Transverse colon (tissue), 4 donors: ENCODE results near the gene DNASE1L2. TPM values are rescaled to one million over a fixed set of nuclear protein-coding genes. Genes with fewer than 3 reads are reported as not detected.

Experiments
- DNase-seq: peaks from one replicate; pipeline ENCODE4 v3.0.0-alpha.2; 2019
- H3K27ac ChIP-seq, 4 donors: fragments of 200-600 bp; sonication (generic); 2 replicates each; pipeline ENCODE4 v1.5.1; 2016 to 2018; ENCODE audit warnings: inconsistent platforms in 4 of 4
- H3K27me3 ChIP-seq: fragments of 200-600 bp; sonication (generic); 2 replicates; pipeline ENCODE4 v1.5.1; 2017; ENCODE audit warnings: inconsistent platforms
- H3K36me3 ChIP-seq, 4 donors: fragments of 200-600 bp; sonication (generic); 2 replicates each; pipeline ENCODE4 v1.5.1; 2017 to 2019; ENCODE audit warnings: inconsistent platforms in 4 of 4
- H3K4me1 ChIP-seq, 4 donors: fragments of 200-600 bp; sonication (generic); 2 replicates each; pipeline ENCODE4 v1.5.1; 2017 to 2020; ENCODE audit warnings: inconsistent platforms in 4 of 4
- H3K4me3 ChIP-seq, 4 donors: fragments of 200-600 bp; sonication (generic); 1 replicate in 1 of 4; 2 replicates in 3 of 4; pipeline versions ENCODE4 v1.5.1 to v1.6.1; 2017 to 2019; ENCODE audit warnings: inconsistent platforms in 4 of 4
- H3K9me3 ChIP-seq, 2 donors: fragments of 200-600 bp; sonication (generic); 2 replicates each; pipeline ENCODE4 v1.5.1; 2017 to 2019; ENCODE audit warnings: inconsistent platforms in 2 of 2
- CTCF ChIP-seq, 5 experiments: fragments of 200-600 bp in 3 of 5; fragments of 450-650 bp in 2 of 5; sonication (generic) in 3 of 5; IDR thresholded peaks; 1 replicate in 2 of 5; 2 replicates in 3 of 5; pipeline ENCODE4 v1.5.1; 2016 to 2017; ENCODE audit warnings: antibody characterized with exemption in 5 of 5, inconsistent platforms in 3 of 5, mild to moderate bottlenecking in 2 of 5, moderate library complexity in 1 of 5
- EP300 ChIP-seq: sonication (generic); formaldehyde crosslinking; IDR thresholded peaks from one replicate; pipeline ENCODE4 v1.6.1; 2017; ENCODE audit warnings: antibody characterized with exemption, low read depth
- POLR2A ChIP-seq: fragments of 450-650 bp; IDR thresholded peaks from one replicate; pipeline ENCODE4 v1.6.1; 2016; ENCODE audit warnings: antibody characterized with exemption, mild to moderate bottlenecking, moderate library complexity
- POLR2AphosphoS5 ChIP-seq, 3 donors: sonication (generic); formaldehyde crosslinking; IDR thresholded peaks; one replicate each; pipeline ENCODE4 v1.6.1; 2016; ENCODE audit warnings: antibody characterized with exemption in 3 of 3
- WGBS, 2 donors: methylation state at CpG; one replicate each; pipeline ENCODE4 v1.1.5; 2018; ENCODE audit warnings: low coverage in 1 of 2; 5-methylcytosine and 5-hydroxymethylcytosine counted together
- in situ Hi-C, 4 donors: fragments of 200-750 bp; cut with MboI; loops; one replicate each; pipeline versions ENCODE4 v1.15.0 to v1.15.1; 2017; ENCODE audit warnings: low sequenced_read_pairs in 3 of 4, low pct_ligation_motif_present in 1 of 4, low pct_unique_long_range_greater_than_20kb in 1 of 4
- intact Hi-C: fragments of 100-400 bp; cut with DNase I; formaldehyde crosslinking; loops from one replicate; pipeline ENCODE4 v1.15.1; 2023; ENCODE audit warnings: low total_unique reads
- total RNA-seq, 4 donors: library from RNA; depleted of rRNA; stranded (reverse); fragments of >200 nt; gene quantifications; one replicate each; pipeline ENCODE4 v1.1.0, GENCODE V29; 2016

Gene DNASE1L2
- total RNA-seq, 4 donors from 2014 or later, result 0.55 to 3.0 (median 0.64) TPM; not detected in 1

GRCh38 chr16:2284001-2284770 is 47.9 kb downstream of the DNASE1L2 start:
- Histone ChIP-seq H3K4me3 (no peak overlapping the region), H3K27me3 (no peaks in the 10 kb centered on the region), H3K4me1 (no peaks in the 10 kb centered on the region), H3K27ac (no peak overlapping the region), H3K9me3 (no peaks in the 10 kb centered on the region), H3K36me3 (no peaks in the 10 kb centered on the region)
- intact Hi-C loops (no loop called here), in situ Hi-C loops (no loop called here)
- DNase-seq, result no peak
- 81 to 82% methylated on average over 8 to 33 of the region's 37 CpGs for WGBS, 2 donors
- TF ChIP-seq POLR2A, result no peak
- TF ChIP-seq EP300, result no peak
- no peak for TF ChIP-seq POLR2AphosphoS5 (IDR thresholded peaks at IDR 0.05)
- no peak for TF ChIP-seq CTCF (IDR thresholded peaks at IDR 0.05)

- intact Hi-C loops, result no loop called here
- no peak for DNase-seq
- WGBS, 2 donors, result 86% methylated on average over 33 of the region's 35 CpGs; no CpG with 5 or more reads in 1 of the 2 donors
- no peak for TF ChIP-seq POLR2AphosphoS5 (IDR thresholded peaks at IDR 0.05)
- no peak for TF ChIP-seq POLR2A
- no peak for TF ChIP-seq EP300
- TF ChIP-seq CTCF (IDR thresholded peaks at IDR 0.05), result no peak
- Histone ChIP-seq H3K4me1 (no peaks in the 10 kb centered on the region), H3K9me3 (no peaks in the 10 kb centered on the region), H3K4me3 (no peak overlapping the region), H3K27ac (no peak overlapping the region), H3K36me3 (no peaks in the 10 kb centered on the region), H3K27me3 (no peaks in the 10 kb centered on the region)
- in situ Hi-C loops, result no loop called here
Observed at GRCh38 chr16:2284797-2285576, 48.7 kb downstream of the DNASE1L2 start.

GRCh38 chr16:2285731-2286191 is 49.5 kb downstream of the DNASE1L2 start:
- WGBS, 2 donors, result 84% methylated on average over 13 of the region's 13 CpGs; no CpG with 5 or more reads in 1 of the 2 donors
- DNase-seq, result no peak
- no peaks in the 10 kb centered on the region for H3K36me3 ChIP-seq
- no peak overlapping the region for H3K4me3 ChIP-seq
- in situ Hi-C loops, result no loop called here
- H3K27me3 ChIP-seq, result no peaks in the 10 kb centered on the region
- H3K9me3 ChIP-seq, result no peaks in the 10 kb centered on the region
- no peak overlapping the region for H3K27ac ChIP-seq
- intact Hi-C loops, result no loop called here
- H3K4me1 ChIP-seq, result no peaks in the 10 kb centered on the region
- no peak for TF ChIP-seq CTCF (IDR thresholded peaks at IDR 0.05)
- TF ChIP-seq POLR2AphosphoS5 (IDR thresholded peaks at IDR 0.05), result no peak
- no peak for TF ChIP-seq POLR2A
- TF ChIP-seq EP300, result no peak

- Histone ChIP-seq H3K36me3 (no peaks in the 10 kb centered on the region), H3K4me3 (no peak overlapping the region), H3K4me1 (no peaks in the 10 kb centered on the region), H3K9me3 (no peaks in the 10 kb centered on the region), H3K27ac (no peak overlapping the region), H3K27me3 (no peaks in the 10 kb centered on the region)
- WGBS, 2 donors, result 93% methylated on average over 17 of the region's 17 CpGs; no CpG with 5 or more reads in 1 of the 2 donors
- intact Hi-C loops (no loop called here), in situ Hi-C loops (no loop called here)
- TF ChIP-seq POLR2AphosphoS5 (IDR thresholded peaks at IDR 0.05), result no peak
- no peak for TF ChIP-seq CTCF (IDR thresholded peaks at IDR 0.05)
- no peak for TF ChIP-seq POLR2A
- no peak for TF ChIP-seq EP300
- no peak for DNase-seq
Observed at GRCh38 chr16:2286550-2286949, 50.3 kb downstream of the DNASE1L2 start.
